Vagina (tissue), 2 donors: Measurements from ENCODE around the gene CHPF. TPM values are rescaled to one million over a fixed set of nuclear protein-coding genes. Genes with fewer than 3 reads are reported as not detected.

Experiments used
- DNase-seq, 2 donors: peaks; one replicate each; pipeline ENCODE4 v3.0.0-alpha.2; 2017; ENCODE audit errors: extremely low spot score in 2 of 2
- H3K27ac ChIP-seq: fragments of 200-600 bp; sonication (generic); one replicate; pipeline ENCODE4 v1.5.1; 2019
- H3K27me3 ChIP-seq: fragments of 200-600 bp; sonication (generic); one replicate; pipeline ENCODE4 v1.5.1; 2019
- H3K36me3 ChIP-seq, 2 donors: fragments of 200-600 bp; sonication (generic); one replicate each; pipeline ENCODE4 v1.5.1; 2017 to 2019
- H3K4me1 ChIP-seq: fragments of 200-600 bp; sonication (generic); one replicate; pipeline ENCODE4 v1.5.1; 2019
- H3K4me3 ChIP-seq, 2 donors: fragments of 200-600 bp; sonication (generic); 1 replicate in 1 of 2; 2 replicates in 1 of 2; pipeline ENCODE4 v1.5.1; 2016 to 2019
- H3K9me3 ChIP-seq: fragments of 200-600 bp; sonication (generic); one replicate; pipeline ENCODE4 v1.5.1; 2019
- POLR2A ChIP-seq, 2 donors: fragments of 450-650 bp; IDR thresholded peaks; one replicate each; pipeline ENCODE4 v1.6.1; 2017; ENCODE audit warnings: antibody characterized with exemption in 2 of 2, mild to moderate bottlenecking in 2 of 2, moderate library complexity in 2 of 2
- POLR2AphosphoS5 ChIP-seq, 2 donors: sonication (generic); formaldehyde crosslinking; IDR thresholded peaks; one replicate each; pipeline ENCODE4 v1.9.0; 2017; ENCODE audit warnings: antibody characterized with exemption in 2 of 2, mild to moderate bottlenecking in 2 of 2, low read depth in 1 of 2; ENCODE audit not compliant: insufficient read depth in 1 of 2
- intact Hi-C: fragments of 100-400 bp; cut with DNase I; formaldehyde crosslinking; loops from one replicate; pipeline ENCODE4 v1.15.1; 2023
- total RNA-seq: library from RNA; depleted of rRNA; stranded (reverse); fragments of >200 nt; gene quantifications from one replicate; pipeline ENCODE4 v1.2.3, GENCODE V29; 2016
- TF ChIP-seq, protein P1 (sequence below), 3 experiments: fragments of 450-650 bp in 2 of 3; fragments of 200-600 bp in 1 of 3; sonication (generic) in 1 of 3; IDR thresholded peaks; one replicate each; pipeline ENCODE4 v1.5.1; 2017 to 2019; ENCODE audit warnings: antibody characterized with exemption in 3 of 3, mild to moderate bottlenecking in 2 of 3, moderate library complexity in 2 of 3

CHPF gene
- total RNA-seq, 1 donor from 2014 or later: 41.5 TPM

DNA sequence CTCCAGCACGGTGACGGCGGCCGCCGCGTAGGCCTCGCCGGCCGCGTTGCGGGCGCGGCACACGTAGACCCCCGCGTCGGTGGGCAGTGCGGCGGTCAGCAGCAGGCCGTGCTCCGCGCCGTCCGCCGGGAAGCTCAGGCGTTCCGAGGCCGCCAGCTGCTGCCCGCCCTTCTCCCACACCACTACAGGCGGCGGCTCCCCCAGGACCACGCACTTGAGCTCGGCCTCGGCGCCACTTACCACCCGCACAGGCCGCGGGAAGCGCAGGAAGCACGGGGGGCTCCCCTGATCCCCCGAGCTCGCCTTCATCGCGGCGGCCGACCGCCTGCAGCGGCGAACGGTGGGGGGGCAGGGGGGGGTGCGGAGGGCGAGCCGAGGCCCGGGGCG lies 27.3 kb upstream of the CHPF start:
- no peak for DNase-seq
- H3K4me1 ChIP-seq: peaks cover 14% of the 10 kb centered on the region
- intact Hi-C loops: no loop called here
- H3K27me3 ChIP-seq: no peaks in the 10 kb centered on the region
- TF ChIP-seq POLR2AphosphoS5 (IDR thresholded peaks at IDR 0.05; ENCODE audit: insufficient read depth in 1 of 2, low read depth in 1 of 2): no peak
- TF ChIP-seq, protein P1, sequence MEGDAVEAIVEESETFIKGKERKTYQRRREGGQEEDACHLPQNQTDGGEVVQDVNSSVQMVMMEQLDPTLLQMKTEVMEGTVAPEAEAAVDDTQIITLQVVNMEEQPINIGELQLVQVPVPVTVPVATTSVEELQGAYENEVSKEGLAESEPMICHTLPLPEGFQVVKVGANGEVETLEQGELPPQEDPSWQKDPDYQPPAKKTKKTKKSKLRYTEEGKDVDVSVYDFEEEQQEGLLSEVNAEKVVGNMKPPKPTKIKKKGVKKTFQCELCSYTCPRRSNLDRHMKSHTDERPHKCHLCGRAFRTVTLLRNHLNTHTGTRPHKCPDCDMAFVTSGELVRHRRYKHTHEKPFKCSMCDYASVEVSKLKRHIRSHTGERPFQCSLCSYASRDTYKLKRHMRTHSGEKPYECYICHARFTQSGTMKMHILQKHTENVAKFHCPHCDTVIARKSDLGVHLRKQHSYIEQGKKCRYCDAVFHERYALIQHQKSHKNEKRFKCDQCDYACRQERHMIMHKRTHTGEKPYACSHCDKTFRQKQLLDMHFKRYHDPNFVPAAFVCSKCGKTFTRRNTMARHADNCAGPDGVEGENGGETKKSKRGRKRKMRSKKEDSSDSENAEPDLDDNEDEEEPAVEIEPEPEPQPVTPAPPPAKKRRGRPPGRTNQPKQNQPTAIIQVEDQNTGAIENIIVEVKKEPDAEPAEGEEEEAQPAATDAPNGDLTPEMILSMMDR (IDR thresholded peaks at IDR 0.05): no peak
- no peak for TF ChIP-seq POLR2A (IDR thresholded peaks at IDR 0.05)
- no peaks in the 10 kb centered on the region for H3K36me3 ChIP-seq
- H3K9me3 ChIP-seq: no peaks in the 10 kb centered on the region
- H3K27ac ChIP-seq: peak overlapping the region; percentile 80
- peak overlapping the region; percentile 64 to 97 for H3K4me3 ChIP-seq

- H3K36me3 ChIP-seq: no peaks in the 10 kb centered on the region
- peaks cover 14% of the 10 kb centered on the region for H3K4me1 ChIP-seq
- H3K27me3 ChIP-seq: no peaks in the 10 kb centered on the region
- H3K9me3 ChIP-seq: no peaks in the 10 kb centered on the region
- H3K4me3 ChIP-seq: peak overlapping the region; percentile 64 to 97
- intact Hi-C loops: no loop called here
- no peak for DNase-seq
- no peak for TF ChIP-seq POLR2A (IDR thresholded peaks at IDR 0.05)
- TF ChIP-seq, protein P1 (IDR thresholded peaks at IDR 0.05): no peak
- peak in 1 of 2 donors; percentile 26 for TF ChIP-seq POLR2AphosphoS5 (IDR thresholded peaks at IDR 0.05; ENCODE audit: insufficient read depth in 1 of 2, low read depth in 1 of 2)
- H3K27ac ChIP-seq: peak overlapping the region; percentile 80
Observed at GRCh38 chr2:219570194-219570923, 26.8 kb upstream of the CHPF start.

DNA sequence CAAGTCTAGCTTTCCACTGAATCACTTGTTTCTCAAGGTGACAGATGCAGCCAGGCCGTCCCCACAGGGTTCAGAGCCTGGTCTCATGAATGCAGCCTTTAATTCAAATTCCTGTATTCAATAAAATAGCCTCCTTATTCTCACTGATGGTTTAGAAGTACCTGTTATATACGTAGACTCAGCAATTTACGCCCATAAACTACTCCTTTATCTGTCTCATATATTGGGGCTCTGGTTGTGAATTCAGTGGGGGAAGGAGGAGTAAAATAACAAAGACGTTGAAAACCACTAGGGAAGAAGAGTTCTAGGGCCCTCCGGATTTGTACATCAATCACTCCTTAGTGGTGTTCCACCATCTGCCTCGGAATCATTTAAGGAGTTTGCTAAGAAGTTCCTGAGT lies 26.0 kb upstream of the CHPF start:
- intact Hi-C loops: no loop called here
- H3K9me3 ChIP-seq: no peaks in the 10 kb centered on the region
- H3K27ac ChIP-seq: no peak overlapping the region
- no peaks in the 10 kb centered on the region for H3K27me3 ChIP-seq
- no peak for TF ChIP-seq POLR2A (IDR thresholded peaks at IDR 0.05)
- no peak for TF ChIP-seq POLR2AphosphoS5 (IDR thresholded peaks at IDR 0.05; ENCODE audit: insufficient read depth in 1 of 2, low read depth in 1 of 2)
- H3K4me1 ChIP-seq: peaks cover 14% of the 10 kb centered on the region
- no peak for DNase-seq
- H3K36me3 ChIP-seq: no peaks in the 10 kb centered on the region
- H3K4me3 ChIP-seq: peak overlapping the region in 1 of 2 donors; percentile 97

GRCh38 chr2:219569041-219569440 lies 25.4 kb upstream of the CHPF start:
- DNase-seq: no peak
- Histone ChIP-seq H3K27me3 (no peaks in the 10 kb centered on the region), H3K27ac (no peak overlapping the region), H3K9me3 (no peaks in the 10 kb centered on the region), H3K36me3 (no peaks in the 10 kb centered on the region), H3K4me3 (no peak overlapping the region), H3K4me1 (peaks cover 14% of the 10 kb centered on the region)
- intact Hi-C loops: no loop called here
- TF ChIP-seq POLR2AphosphoS5 (IDR thresholded peaks at IDR 0.05; ENCODE audit: insufficient read depth in 1 of 2, low read depth in 1 of 2) (no peak), POLR2A (IDR thresholded peaks at IDR 0.05) (no peak)
- TF ChIP-seq, protein P1 (IDR thresholded peaks at IDR 0.05): no peak

GRCh38 chr2:219567791-219568361 lies 24.3 kb upstream of the CHPF start:
- intact Hi-C loops: no loop called here
- TF ChIP-seq POLR2AphosphoS5 (IDR thresholded peaks at IDR 0.05; ENCODE audit: insufficient read depth in 1 of 2, low read depth in 1 of 2) (no peak), POLR2A (IDR thresholded peaks at IDR 0.05) (no peak)
- TF ChIP-seq, protein P1 (IDR thresholded peaks at IDR 0.05): no peak
- Histone ChIP-seq H3K27me3 (no peaks in the 10 kb centered on the region), H3K4me3 (no peak overlapping the region), H3K27ac (no peak overlapping the region), H3K36me3 (peaks cover 0 to 4% of the 10 kb centered on the region in 2 donors), H3K4me1 (peaks cover 14% of the 10 kb centered on the region), H3K9me3 (no peaks in the 10 kb centered on the region)
- DNase-seq: no peak
